Bone marrow (tissue), 2 donors: ENCODE measurements around the gene UIMC1.
"Not testable (repeated sequence)": the region's sequence is repeated elsewhere in the genome, so short reads cannot be mapped to it uniquely, and the experiment has no call there.

ENCODE experiments used
- DNase-seq, 2 donors: peaks; one replicate each; lab custom pipeline; 2025; lab: John Stamatoyannopoulos, UW

The UIMC1 gene

DNA sequence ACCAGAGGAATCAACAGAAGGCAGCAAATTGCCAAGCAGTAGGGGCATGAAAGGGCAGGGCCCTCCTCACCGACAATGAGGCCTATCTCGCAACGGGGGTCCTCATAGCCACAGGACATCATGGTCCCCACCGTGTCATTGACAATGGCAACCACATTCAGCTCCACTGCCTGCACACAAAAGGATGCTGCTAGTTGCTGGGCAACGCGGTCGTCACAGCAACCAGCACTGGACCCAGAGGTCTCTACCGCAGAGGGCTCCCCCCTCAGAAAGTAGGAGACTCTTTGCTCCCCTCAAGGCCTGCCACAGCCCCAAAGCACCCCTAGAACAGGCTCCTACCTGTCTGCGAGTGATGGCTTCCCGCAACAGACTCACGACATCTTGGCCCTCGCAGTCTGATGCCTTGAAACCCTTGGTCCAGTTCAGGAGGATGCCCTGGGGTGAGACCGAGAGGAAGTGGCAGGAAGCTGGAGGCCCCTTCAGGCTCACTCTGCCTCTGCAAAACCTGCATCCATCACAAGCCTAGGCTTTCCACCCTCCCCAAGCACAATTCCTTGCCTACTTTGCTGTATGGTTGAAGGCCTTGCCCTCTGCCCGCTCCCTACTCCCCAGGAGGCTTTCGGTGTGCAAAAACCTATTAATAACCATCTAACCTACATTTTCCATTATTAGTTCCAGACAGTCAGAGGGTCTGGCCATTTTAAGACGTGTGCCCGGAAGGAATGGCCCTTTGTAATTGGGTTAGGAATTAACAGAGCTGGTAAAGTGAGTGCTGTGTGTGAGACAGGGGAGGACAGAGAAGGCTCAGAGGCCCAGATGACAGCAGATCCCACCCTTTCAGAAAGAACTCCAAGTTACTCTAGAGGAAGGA lies 122.6 kb downstream of the UIMC1 start:
- DNase-seq: no peak

- no peak for DNase-seq
These were observed 124.0 kb downstream of the UIMC1 start for GRCh38 chr5:176882567-176882903.

GRCh38 chr5:176881816-176882566 lies 124.6 kb downstream of the UIMC1 start:
- DNase-seq: no peak

- DNase-seq: no peak
These were observed 125.4 kb downstream of the UIMC1 start for GRCh38 chr5:176881021-176881749.

DNA sequence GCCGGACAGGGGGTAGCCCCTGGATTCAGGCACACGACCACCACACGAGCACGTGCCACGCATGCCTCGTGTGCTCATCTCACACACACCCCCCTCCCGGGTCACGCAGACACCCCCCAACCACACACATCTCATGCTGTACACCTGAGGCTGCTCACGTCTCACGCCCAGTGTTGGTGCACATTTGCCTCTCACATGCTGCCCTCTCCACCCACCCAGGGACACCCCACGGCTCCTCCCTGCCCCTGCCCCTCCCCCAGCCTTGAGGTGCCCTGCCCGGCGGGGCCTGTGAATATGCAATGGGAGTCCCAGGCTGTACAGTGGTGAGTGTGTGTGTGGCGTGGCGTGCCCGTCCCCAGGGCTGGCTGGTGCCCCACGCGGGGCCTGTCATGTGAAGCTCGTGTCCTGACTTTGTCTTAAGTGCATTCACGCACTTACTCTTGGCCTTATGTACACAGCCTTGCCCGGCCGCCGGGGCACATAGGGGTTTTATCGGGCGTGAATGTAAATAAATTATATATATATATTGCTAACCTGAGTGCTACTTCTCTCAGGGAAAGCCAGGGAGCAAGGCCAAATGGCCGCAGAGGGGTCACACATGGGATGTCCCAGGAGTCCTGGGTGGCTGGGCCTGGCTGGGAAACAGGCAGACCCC lies 126.1 kb downstream of the UIMC1 start:
- DNase-seq: no peak

- DNase-seq: no peak
These were observed 126.8 kb downstream of the UIMC1 start for GRCh38 chr5:176879663-176880361.

- no peak for DNase-seq
These were observed 127.5 kb downstream of the UIMC1 start for GRCh38 chr5:176878906-176879662.

GRCh38 chr5:176878463-176878862 lies 128.1 kb downstream of the UIMC1 start:
- DNase-seq: no peak

DNA sequence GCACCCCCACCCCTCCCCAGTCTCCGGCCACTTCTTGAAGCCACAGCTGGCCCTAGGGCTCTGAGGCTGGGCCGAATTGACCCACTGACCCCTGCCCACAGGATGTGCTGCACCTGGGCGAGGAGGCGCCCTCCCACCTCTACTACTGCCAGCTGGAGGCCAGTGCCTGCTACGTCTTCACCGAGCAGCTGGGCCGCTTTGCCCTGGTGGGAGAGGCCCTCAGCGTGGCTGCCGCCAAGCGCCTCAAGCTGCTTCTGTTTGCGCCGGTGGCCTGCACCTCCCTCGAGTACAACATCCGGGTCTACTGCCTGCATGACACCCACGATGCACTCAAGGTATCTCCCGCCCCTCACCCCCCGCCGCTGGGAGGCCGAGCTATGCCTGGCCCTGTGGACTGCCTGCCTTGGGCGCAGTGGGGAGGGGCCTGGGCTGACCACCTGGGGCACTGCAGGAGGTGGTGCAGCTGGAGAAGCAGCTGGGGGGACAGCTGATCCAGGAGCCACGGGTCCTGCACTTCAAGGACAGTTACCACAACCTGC lies 128.7 kb downstream of the UIMC1 start:
- no peak for DNase-seq

GRCh38 chr5:176876506-176877431 lies 129.8 kb downstream of the UIMC1 start:
- DNase-seq: no peak

- no peak for DNase-seq
These were observed 130.6 kb downstream of the UIMC1 start for GRCh38 chr5:176875783-176876505.

GRCh38 chr5:176875014-176875550 lies 131.5 kb downstream of the UIMC1 start:
- DNase-seq: no peak

DNA sequence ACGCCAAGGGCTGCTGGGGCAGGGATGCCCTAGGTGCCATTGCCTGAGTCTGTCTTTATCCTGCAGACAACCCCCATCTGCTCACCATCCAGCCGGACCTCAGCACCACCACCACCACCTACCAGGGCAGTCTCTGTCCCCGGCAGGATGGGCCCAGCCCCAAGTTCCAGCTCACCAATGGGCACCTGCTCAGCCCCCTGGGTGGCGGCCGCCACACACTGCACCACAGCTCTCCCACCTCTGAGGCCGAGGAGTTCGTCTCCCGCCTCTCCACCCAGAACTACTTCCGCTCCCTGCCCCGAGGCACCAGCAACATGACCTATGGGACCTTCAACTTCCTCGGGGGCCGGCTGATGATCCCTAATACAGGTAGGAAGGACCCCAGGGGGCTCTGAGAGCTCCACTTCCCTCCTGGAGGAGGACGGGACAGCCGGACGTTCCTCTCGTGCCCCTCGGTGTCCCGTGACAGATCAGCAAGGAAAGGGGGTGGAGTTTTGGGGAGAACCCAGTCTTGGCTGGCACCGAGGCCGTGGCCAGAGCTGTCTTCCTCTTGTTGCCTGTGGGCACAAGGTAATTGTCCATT lies 132.3 kb downstream of the UIMC1 start:
- DNase-seq: no peak

DNA sequence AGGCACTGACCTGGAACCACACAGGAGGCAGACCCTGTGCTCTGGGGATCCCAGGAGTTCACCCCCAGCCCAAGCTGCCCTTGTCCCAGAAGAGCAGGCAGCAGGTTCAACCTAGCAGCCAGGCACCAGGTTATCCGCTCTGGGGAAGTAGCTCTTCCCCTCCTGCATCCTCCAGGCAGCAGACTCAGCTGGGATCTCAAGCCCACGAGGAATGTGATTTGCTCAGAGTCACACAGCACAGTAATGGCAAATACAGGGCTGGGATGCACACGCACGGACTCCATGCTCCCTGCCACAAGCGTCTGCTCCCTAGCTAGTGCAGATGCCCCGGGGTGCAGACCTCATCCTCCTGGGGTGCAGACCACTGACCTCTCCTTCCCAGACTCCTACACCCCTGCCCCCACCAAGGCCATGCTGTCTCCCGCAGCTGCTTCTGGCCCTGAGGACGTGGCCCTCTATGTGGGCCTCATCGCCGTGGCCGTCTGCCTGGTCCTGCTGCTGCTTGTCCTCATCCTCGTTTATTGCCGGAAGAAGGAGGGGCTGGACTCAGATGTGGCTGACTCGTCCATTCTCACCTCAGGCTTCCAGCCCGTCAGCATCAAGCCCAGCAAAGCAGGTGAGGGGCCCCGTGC lies 132.9 kb downstream of the UIMC1 start:
- DNase-seq: no peak

DNA sequence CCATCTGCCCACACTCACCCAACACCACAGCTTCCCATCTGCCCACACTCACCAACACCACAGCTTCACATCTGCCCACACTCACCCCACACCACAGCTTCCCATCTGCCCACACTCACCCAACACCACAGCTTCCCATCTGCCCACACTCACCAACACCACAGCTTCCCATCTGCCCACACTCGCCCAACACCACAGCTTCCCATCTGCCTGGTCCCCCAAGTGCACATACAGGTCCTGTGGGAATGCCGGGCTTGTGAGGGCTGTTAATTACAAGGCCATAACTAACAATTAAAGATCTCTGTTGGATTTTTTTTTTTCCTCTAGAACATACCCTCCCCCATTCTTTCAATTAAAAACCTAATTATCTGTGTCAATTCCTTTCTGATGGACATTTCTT lies 133.6 kb downstream of the UIMC1 start:
- not testable (repeated sequence) for DNase-seq

DNA sequence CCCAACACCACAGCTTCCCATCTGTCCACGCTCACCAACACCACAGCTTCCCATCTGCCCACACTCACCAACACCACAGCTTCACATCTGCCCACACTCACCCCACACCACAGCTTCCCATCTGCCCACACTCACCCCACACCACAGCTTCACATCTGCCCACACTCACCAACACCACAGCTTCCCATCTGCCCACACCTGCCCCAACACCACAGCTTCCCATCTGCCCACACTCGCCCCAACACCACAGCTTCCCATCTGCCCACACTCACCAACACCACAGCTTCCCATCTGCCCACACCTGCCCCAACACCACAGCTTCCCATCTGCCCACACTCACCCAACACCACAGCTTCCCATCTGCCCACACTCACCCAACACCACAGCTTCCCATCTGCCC lies 134.0 kb downstream of the UIMC1 start:
- DNase-seq: not testable (repeated sequence)

DNA sequence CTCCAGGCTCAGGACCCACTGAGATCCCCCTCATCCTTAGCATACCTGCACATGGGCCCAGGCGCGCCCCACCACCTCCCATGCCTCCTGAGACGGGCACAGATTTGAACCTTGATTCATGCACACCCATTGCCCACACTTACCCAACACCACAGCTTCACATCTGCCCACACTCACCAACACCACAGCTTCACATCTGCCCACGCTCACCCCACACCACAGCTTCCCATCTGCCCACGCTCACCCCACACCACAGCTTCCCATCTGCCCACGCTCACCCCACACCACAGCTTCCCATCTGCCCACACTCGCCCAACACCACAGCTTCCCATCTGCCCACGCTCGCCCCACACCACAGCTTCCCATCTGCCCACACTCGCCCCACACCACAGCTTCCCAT lies 135.9 kb downstream of the UIMC1 start:
- not testable (repeated sequence) for DNase-seq
